ENCODE results near the gene TSSK2.

Gene TSSK2

GRCh38 chr22:19120829-19121630 is 10.1 kb upstream of the TSSK2 start:
- peaks cover 17% of the 10 kb centered on the region; the same call in 1 of the 2 replicates for H3K36me3 ChIP-seq
- H3K9me3 ChIP-seq (ENCODE audit: severe bottlenecking): no peaks in the 10 kb centered on the region
- no peak for TF ChIP-seq CTCF (IDR thresholded peaks at IDR 0.05; ENCODE audit: low read depth, low read length)
- H3K27ac ChIP-seq: peak overlapping the region; percentile 89
- H3K4me3 ChIP-seq (ENCODE audit: low read depth, low read length): peak overlapping the region; percentile 76
- no peak for DNase-seq
- H3K27me3 ChIP-seq (ENCODE audit: insufficient read depth, low read depth, severe bottlenecking): no peaks in the 10 kb centered on the region

- no peaks in the 10 kb centered on the region for H3K27me3 ChIP-seq (ENCODE audit: insufficient read depth, low read depth, severe bottlenecking)
Observed at GRCh38 chr22:19121631-19122142, 9.4 kb upstream of the TSSK2 start.

GRCh38 chr22:19122143-19122751 is 8.9 kb upstream of the TSSK2 start, which contains the start of gene DGCR2:
Gene DGCR2 (minus strand): TSS chr22:19122412. CDS start chr22:19122206, 206 bp downstream.
- Histone ChIP-seq H3K27ac (peak within 1 kb of the TSS; percentile 89), H3K27me3 (ENCODE audit: insufficient read depth, low read depth, severe bottlenecking) (no peaks in the 10 kb centered on the region), H3K36me3 (peaks cover 17% of the 10 kb centered on the region; the same call in 1 of the 2 replicates), H3K4me3 (ENCODE audit: low read depth, low read length) (peak within 1 kb of the TSS; percentile 76), H3K9me3 (ENCODE audit: severe bottlenecking) (no peaks in the 10 kb centered on the region)
- peak; percentile 97 for DNase-seq
- no peak for TF ChIP-seq CTCF (IDR thresholded peaks at IDR 0.05; ENCODE audit: low read depth, low read length)

More at GRCh38 chr22:19121631-19122142, 9.4 kb upstream of the TSSK2 start:
- Histone ChIP-seq H3K36me3 (peaks cover 17% of the 10 kb centered on the region; the same call in 1 of the 2 replicates), H3K27ac (peak overlapping the region; percentile 89), H3K4me3 (ENCODE audit: low read depth, low read length) (peak overlapping the region; percentile 76), H3K9me3 (ENCODE audit: severe bottlenecking) (no peaks in the 10 kb centered on the region)
- DNase-seq: peak; percentile 40
- no peak for TF ChIP-seq CTCF (IDR thresholded peaks at IDR 0.05; ENCODE audit: low read depth, low read length)

- no peak for TF ChIP-seq CTCF (IDR thresholded peaks at IDR 0.05; ENCODE audit: low read depth, low read length)
- H3K4me3 ChIP-seq (ENCODE audit: low read depth, low read length): peak overlapping the region; percentile 41
- H3K36me3 ChIP-seq: peaks cover 17% of the 10 kb centered on the region; the same call in 1 of the 2 replicates
- no peaks in the 10 kb centered on the region for H3K27me3 ChIP-seq (ENCODE audit: insufficient read depth, low read depth, severe bottlenecking)
- H3K9me3 ChIP-seq (ENCODE audit: severe bottlenecking): no peaks in the 10 kb centered on the region
- H3K27ac ChIP-seq: peak overlapping the region; percentile 19
- DNase-seq: peak; percentile 27
Observed at GRCh38 chr22:19122752-19123492, 8.2 kb upstream of the TSSK2 start.

- no peak for TF ChIP-seq CTCF (IDR thresholded peaks at IDR 0.05; ENCODE audit: low read depth, low read length)
- DNase-seq: no peak
- H3K4me3 ChIP-seq (ENCODE audit: low read depth, low read length): no peak overlapping the region
Observed at GRCh38 chr22:19123936-19124335, 7.2 kb upstream of the TSSK2 start.

More at GRCh38 chr22:19123936-19124335, 7.2 kb upstream of the TSSK2 start:
- Histone ChIP-seq H3K27ac (no peak overlapping the region), H3K27me3 (ENCODE audit: insufficient read depth, low read depth, severe bottlenecking) (no peaks in the 10 kb centered on the region), H3K36me3 (peaks cover 12% of the 10 kb centered on the region; the same call in 1 of the 2 replicates), H3K9me3 (ENCODE audit: severe bottlenecking) (no peaks in the 10 kb centered on the region)

All from WERI-Rb-1 (cell line).